ENCODE measurements around the gene FUBP1.
"Not testable (repeated sequence)": the region's sequence is repeated elsewhere in the genome, so short reads cannot be mapped to it uniquely, and the experiment has no call there.

The FUBP1 gene

GRCh38 chr1:77987919-77988318 lies 9.0 kb upstream of the FUBP1 start:
- no peak for DNase-seq

- DNase-seq = no peak
These were observed 7.9 kb upstream of the FUBP1 start for GRCh38 chr1:77986810-77987209.

- no peak for DNase-seq
These were observed 5.8 kb upstream of the FUBP1 start for GRCh38 chr1:77984629-77985028.

- DNase-seq = no peak
These were observed 5.1 kb upstream of the FUBP1 start for GRCh38 chr1:77983997-77984355.

- not testable (repeated sequence) for DNase-seq
These were observed 4.6 kb upstream of the FUBP1 start for GRCh38 chr1:77983352-77983996.

GRCh38 chr1:77978293-77978968 lies 441 bp downstream of the FUBP1 start:
- peak; percentile 88 to 90 for DNase-seq

- DNase-seq = no peak
These were observed 931 bp downstream of the FUBP1 start for GRCh38 chr1:77977989-77978292.

- no peak for DNase-seq
These were observed 2.3 kb downstream of the FUBP1 start for GRCh38 chr1:77976433-77977076.

- no peak for DNase-seq
These were observed 3.0 kb downstream of the FUBP1 start for GRCh38 chr1:77975907-77976306.

GRCh38 chr1:77975386-77975785 lies 3.5 kb downstream of the FUBP1 start:
- no peak for DNase-seq

- no peak for DNase-seq
These were observed 6.8 kb downstream of the FUBP1 start for GRCh38 chr1:77972080-77972479.

GRCh38 chr1:77970192-77970591 lies 8.7 kb downstream of the FUBP1 start:
- no peak for DNase-seq

GRCh38 chr1:77966291-77966690 lies 12.6 kb downstream of the FUBP1 start:
- DNase-seq = no peak

- DNase-seq = no peak
These were observed 17.5 kb downstream of the FUBP1 start for GRCh38 chr1:77961392-77961791.

GRCh38 chr1:77958850-77959249 lies 20.0 kb downstream of the FUBP1 start:
- no peak for DNase-seq

- DNase-seq = no peak
These were observed 20.5 kb downstream of the FUBP1 start for GRCh38 chr1:77958391-77958790.

GRCh38 chr1:77956464-77956863 lies 22.4 kb downstream of the FUBP1 start:
- DNase-seq = no peak

- no peak for DNase-seq
These were observed 23.2 kb downstream of the FUBP1 start for GRCh38 chr1:77955709-77956108.

- DNase-seq = no peak
These were observed 24.4 kb downstream of the FUBP1 start for GRCh38 chr1:77954521-77954920.

- DNase-seq = no peak
These were observed 25.0 kb downstream of the FUBP1 start for GRCh38 chr1:77953907-77954306.

- DNase-seq = no peak
These were observed 27.5 kb downstream of the FUBP1 start for GRCh38 chr1:77951328-77951727.

- DNase-seq = no peak
These were observed 28.0 kb downstream of the FUBP1 start for GRCh38 chr1:77950873-77951272.

- DNase-seq = no peak
These were observed 29.9 kb downstream of the FUBP1 start for GRCh38 chr1:77948841-77949424.

GRCh38 chr1:77945345-77945744 lies 33.5 kb downstream of the FUBP1 start:
- no peak for DNase-seq
